ENCODE results near the gene HDAC11. TPM values are rescaled to one million over a fixed set of nuclear protein-coding genes. Genes with fewer than 3 reads are reported as not detected.
A peak's percentile ranks its signal among the peaks of the same experiment; 100 is the strongest.
"Not testable (repeated sequence)": the region's sequence is repeated elsewhere in the genome, so short reads cannot be mapped to it uniquely, and the experiment has no call there.

HDAC11 gene
- total RNA-seq, 1 donor from 2014 or later = 12.6 TPM

DNA sequence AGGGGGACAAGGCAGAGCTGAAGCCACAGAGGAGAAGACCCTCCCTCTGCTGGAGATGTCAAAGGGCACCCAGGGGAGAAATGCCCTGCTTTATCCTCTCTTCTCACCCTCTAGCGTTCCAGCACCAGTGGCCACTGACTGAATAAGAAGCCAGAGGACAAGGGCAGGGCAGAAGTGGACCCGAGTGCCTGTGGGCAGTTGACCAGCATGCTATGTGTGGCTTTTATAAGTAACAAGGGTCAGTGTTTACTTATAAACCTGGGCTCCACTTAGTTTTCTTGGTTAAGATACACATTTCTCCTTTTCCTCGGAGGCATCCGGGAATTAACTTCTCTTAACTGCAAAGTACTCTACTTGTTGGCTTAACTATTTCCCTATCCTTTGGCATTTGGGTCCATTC lies 13.3 kb upstream of the HDAC11 start:
- DNase-seq (ENCODE audit: low read depth) = peak; percentile 67

DNA sequence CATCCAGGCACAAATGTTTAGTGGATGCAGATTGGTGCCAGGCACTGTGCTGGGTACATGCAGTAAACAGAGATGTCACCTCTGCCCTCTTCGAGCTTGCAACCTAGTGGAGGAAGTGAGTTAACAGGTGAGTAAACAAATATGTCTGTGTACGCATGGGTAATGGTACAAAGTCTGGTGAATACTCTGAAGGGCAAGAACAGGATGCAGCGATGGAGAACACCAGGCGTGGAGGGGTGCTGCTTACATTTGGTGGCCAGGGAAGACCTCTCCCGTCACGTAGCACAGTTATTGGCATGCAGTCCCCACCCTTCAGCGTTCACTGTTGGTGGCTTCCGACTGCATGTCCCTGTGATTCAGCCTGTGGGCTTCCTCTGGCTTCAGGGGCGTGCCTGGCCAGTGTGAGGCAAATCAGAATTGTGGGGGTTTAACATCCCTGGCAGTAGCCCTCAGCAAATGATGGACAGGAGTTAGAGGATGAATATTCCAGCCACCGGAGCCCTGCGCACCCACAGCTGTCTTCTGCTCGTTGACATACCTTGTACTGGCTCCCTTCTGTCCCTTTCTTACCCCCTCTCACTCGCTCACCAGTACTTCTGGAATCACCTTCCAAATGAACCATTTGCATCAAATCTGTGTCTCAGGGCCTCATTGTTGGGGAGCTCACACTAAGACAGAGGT lies 9.1 kb upstream of the HDAC11 start:
- no peak for DNase-seq (ENCODE audit: low read depth)

DNA sequence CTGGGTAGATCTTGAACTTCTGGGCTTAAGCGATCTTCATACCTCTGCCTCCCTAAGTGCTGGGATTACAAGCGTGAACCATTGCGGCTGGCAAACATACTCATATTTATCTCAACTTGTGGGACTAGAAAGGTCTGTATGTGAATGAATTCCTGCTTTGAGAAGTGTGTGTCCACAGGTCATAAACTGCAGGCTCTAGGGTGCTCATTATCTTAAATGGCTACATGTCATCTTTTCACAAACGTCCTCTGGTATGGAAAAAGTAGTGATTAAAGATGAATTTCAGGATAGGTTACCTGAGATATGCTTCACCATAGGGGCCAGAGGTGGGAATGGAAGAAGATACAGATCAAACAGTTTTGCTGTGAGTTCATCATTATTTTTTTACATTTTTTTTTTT lies 7.8 kb upstream of the HDAC11 start:
- DNase-seq (ENCODE audit: low read depth) = no peak

DNA sequence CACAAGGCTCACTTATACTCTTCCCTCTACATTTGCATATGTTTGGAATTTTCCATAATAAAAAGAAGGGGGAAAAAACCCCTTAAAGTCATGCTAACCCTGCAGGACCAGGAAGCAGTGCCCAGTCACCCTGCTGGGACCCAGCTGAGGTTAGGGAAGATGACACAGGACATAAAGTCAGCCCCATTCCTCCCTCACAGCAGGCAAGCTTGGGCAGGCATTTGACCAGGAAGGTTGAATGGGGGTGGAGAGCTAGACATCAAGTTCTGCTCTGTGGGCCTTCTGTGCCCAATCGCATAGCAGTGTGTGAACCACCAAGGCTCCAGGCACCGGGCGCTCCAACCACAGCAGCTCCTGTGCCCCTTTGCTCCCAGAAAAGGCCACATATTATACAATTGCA lies 7.1 kb upstream of the HDAC11 start:
- no peak for DNase-seq (ENCODE audit: low read depth)

DNA sequence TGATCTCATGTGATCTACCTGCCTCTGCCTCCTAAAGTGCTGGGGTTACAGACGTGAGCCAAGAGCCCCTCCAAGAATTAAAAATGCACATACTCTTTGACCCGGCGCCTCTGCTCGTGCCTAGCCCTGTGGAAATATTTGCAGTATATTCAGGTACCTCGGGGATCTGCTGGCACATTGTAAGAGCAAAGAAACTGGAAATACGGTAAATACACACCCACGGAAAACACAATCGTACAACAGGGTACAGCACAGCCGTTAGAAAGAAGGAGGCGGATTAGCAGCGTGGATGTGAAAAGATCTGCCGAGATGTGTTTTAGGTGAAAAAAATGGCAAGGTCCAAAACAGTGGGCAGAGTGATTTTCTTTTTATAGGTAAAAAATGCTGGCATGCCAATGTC lies 6.1 kb upstream of the HDAC11 start:
- DNase-seq (ENCODE audit: low read depth) = no peak

DNA sequence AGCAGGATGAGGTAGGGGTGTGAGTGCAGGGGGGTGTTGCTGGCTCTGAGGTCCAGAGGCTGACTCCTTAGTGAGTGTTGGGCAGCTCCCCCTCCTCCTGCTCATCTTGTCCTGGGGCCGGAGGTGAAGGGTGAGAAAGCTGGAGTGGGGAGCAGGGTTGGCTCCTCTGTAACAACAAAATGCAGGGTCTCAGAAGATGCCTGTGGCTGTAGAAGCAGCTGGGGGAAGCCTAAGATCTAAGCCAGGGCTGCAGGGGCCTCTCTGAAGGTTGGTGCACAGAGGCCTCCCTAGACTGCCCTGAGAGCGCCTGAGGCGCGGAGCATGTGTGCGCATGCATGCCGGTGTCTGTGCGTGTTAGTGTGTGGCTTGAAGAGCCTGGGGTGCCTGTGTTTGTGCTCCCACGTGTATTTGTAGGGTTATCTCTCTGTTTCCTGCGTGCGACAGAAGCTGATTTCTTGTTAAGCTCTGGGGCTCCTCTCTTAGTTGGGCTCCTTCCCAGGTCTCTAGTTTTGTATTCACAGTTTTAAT lies 5.3 kb upstream of the HDAC11 start:
- no peak for DNase-seq (ENCODE audit: low read depth)

DNA sequence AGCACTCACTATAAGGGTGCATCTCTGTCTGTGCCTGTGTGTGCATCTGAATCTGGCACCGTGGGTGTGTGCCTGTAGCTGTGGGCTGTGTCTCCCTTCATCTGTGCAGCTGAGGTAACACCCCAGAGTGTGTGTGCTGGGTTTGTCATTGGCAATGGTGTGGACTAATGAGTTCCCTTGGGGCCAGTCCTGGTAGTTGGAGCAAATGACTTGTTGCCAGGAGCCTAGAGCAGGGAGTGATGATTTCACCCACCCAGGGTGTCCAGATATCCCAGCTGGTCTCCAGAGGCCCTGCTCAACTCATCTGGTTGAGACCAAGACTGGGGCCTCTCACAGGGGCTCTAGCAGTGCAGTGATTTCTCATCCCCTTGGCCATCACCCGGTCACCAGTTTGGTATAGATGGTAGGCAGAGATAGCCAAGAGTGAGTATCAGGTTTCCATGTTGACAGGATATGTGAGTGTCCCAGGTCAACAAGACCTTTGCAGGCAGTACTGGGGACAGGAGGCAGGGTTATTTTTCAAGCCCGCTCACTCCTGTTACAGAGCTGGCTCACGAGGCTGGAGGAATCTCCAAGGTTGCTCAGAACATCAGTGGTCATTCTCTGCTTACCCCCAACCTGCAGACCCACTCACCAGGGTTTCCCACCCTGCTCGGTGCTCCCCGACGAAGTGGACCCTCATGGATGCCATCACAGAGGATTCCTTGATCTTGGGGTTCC lies 4.1 kb upstream of the HDAC11 start:
- DNase-seq (ENCODE audit: low read depth) = no peak

DNA sequence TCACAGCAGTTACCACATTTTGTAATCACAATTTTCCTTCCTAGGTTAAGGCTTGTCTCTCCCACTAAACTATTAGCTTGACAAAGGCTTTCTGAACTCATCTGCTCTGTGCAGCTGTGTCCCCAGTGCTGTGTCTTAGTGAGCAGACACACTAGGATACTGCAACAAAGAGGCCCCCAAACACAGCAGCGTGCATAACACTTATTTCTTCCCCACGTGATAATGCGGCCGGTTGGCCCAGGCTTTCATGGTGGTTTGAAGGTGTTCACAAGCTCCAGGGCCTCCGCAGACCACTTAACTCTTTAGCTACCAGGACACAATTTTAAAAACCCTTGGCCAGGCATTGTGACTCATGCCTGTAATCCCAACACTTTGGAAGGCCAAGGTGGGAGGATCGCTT lies 2.2 kb upstream of the HDAC11 start:
- no peak for DNase-seq (ENCODE audit: low read depth)

DNA sequence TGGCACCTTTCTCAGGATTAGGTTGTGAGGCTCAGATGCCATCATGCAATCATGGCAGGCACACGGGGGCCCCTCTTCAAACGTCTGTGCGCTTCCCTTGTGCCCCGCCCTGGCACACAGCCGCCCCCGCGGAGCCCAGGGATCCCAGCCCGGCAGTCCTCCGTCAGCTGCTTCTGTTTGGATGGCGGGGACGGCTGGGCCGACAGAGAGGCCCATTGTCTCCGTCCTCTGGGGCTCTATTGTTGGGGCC lies 849 bp upstream of the HDAC11 start:
- DNase-seq (ENCODE audit: low read depth) = peak; percentile 74

DNA sequence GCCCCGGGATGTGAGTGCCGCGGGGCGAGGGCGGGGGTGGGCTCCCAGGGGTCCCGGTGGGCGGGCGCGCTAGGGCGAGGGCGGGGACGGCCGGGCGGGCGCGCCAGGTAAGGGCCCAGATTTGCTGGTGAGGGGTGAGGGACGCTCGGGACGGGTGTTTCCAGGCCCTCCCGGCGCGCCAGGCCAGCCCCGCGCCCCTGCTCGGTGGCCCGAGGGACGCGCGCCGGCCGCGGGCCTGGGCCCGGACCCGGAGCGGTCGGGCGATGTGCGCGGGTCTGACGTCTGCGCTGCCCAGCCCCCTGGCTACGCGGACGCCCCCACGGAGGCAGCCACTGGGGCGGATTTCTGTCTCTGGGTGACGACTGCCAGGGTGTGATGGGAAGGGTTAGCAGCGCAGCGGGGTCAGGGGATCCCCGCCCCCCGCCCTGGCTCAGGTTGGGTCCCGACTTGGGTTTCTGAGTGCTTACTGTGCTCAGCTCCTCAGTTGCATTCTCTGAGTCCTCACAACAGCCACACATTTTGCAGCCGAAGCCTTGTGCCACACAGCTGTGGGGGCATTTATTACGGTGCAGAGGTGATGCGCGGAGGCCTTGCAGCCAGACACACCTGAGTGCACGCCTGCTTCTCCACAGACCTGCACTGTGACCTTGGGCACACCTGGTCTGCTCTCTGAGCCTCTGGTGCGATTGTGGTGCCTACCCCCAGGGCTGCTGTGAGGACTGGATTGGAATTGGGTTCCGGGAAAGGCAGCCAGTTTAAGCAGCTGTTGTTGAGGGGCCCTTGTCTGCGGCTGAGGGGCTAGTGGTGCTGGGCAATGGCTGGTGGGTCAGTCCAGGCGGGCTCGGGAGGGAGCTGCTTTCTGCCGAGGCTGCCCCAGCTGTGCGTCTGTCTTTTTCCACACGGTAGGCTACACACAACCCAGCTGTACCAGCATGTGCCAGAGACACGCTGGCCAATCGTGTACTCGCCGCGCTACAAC lies 523 bp downstream of the HDAC11 start:
- DNase-seq (ENCODE audit: low read depth) = no peak

DNA sequence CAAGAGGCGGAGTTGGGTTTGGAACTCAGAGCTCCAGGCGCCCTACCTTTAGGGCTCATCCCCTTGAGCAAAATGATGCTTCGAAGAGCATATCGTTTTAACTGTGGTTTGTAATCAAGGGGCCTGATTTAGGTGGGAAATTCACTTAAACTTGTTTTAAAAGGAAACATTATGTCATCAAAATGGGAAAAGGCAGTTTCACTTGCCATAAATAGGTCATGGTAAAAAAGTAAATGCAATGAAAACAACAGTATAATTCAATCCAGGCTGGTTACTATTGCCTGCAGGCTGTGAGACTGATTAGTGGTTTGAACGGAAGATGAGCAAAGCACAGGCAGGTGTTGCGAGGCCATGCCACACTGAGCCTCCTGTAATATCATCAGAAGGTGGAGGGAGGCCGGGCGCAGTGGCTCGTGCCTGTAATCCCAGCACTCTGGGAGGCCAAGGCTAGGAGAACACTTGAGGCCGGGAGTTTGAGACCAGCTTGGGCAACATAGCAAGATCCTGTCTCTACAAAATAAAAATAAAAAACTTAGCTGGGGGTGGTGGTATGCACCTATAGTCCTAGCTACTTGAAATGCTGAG lies 2.1 kb downstream of the HDAC11 start:
- no peak for DNase-seq (ENCODE audit: low read depth)

DNA sequence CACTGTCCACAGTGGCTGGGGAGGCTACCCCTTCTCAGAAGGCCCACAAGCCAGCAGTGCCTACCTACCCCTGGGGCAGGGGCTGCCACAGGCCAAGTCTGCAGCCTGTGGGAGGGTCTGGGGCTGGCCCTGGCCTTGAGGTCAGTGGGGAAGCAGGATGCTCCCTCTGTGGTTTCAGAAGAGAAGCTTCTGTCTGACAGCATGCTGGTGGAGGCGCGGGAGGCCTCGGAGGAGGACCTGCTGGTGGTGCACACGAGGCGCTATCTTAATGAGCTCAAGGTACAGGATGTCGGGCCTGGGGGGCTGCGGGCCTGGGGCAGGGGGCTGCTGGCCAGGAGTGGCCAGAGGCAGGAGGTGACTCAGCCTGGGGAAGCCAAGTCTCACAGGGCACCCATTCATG lies 3.2 kb downstream of the HDAC11 start:
- no peak for DNase-seq (ENCODE audit: low read depth)

DNA sequence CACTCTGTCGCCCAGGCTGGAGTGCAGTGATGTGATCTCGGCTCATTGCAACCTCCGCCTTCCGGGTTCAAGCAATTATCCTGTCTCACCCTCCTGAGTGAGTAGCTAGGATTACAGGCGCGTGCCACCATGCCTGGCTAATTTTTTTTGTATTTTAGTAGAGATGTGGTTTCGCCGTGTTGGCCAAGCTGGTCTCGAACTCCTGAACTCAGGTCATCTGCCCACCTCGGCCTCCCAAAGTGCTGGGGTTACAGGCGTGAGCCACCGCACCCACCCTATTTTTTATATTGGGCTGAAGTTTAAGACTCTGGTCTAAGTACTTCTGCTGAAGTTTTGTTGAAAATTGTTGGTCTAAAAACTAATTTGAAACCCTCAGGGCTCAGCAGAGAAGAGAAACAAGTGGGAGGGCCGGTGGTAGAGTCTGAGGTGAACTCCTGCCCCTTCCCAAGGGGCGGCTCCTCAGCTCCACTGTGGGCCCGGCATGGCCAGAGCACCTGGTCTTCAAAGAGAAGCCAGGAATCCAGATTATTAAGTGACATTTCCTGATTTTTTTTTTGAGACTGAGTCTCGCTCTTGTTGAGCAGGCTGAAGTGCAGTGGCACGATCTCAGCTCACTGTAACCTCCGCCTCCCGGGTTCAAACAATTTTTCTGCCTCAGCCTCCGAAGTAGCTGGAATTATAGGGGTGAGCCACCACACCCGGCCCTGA lies 4.0 kb downstream of the HDAC11 start:
- DNase-seq (ENCODE audit: low read depth) = no peak

DNA sequence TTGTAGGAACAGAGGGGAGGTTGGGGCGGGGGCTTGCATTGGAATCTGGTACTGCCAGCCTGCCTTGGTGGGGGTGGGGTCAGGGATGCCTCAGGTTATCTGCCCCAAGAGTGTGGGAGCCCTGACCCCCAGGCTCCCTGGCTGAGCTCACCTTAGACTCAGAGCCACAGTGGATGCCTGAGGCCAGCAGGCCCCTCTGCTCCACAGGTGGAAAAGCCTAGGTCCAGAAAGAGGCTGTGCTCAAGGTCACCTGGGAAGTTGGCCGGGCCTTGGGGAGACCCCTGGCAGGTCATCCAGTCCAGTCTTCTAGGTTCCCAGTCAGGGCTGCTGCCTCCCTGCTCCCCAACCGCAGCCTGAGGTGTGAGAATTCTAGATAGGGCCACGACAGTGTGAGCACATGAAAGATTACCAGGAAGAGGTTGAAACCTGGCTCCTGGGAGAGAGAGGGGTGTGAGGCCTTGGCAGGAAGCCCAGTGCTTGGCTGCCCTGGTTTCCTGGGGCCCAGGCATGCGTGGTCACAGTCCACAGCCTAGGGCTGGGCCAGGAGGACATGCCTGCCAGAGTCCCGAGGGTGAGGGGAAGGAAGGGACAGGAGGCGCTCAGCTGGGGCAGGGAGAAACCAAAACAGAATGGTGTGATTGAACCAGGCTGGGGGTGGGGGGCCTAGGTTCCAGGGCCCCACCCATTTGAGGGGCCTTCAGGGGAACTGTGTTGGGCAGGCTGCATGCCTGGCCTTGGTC lies 4.9 kb downstream of the HDAC11 start:
- DNase-seq (ENCODE audit: low read depth) = peak; percentile 82

DNA sequence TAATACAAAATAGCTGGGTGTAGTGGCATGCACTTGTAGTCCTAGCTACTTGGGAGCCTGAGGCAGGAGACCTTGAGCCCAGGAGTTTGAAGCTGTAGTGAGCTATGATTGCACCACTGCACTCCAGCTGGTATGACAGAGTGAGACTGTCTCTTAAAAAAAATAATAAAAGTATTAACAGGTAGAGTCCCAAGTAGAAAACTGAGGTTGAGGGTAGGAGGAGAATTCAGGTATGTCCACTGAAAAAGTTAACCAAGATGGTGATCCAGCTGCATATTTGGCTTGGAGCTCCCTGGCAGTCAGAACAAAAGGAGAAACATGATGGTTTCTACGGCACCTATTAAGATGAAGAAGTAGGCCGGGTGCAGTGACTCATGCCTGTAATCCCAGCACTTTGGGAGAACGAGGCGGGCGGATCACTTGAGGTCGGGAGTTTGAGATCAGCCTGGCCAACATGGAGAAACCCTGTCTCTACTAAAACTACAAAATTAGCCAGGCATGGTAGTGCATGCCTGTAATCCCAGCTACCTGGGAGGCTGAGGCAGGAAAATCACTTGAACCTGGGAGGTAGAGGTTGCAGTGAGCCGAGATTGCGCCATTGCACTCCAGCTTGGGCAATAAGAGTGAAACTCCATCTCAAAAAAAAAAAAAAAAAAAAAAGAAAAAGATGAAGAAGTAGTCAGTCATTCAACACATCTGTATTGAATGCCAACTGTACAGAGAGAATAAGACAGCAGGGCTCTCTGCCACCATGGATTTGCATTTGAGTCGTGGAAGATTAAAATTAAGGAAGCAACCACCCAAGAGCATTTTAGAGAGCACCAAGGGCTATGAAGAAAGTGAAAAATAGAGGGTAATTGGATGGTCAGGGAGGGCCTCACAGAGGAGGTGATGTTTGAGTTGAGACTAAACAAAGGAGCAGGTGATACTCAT lies 5.8 kb downstream of the HDAC11 start:
- DNase-seq (ENCODE audit: low read depth) = not testable (repeated sequence)

DNA sequence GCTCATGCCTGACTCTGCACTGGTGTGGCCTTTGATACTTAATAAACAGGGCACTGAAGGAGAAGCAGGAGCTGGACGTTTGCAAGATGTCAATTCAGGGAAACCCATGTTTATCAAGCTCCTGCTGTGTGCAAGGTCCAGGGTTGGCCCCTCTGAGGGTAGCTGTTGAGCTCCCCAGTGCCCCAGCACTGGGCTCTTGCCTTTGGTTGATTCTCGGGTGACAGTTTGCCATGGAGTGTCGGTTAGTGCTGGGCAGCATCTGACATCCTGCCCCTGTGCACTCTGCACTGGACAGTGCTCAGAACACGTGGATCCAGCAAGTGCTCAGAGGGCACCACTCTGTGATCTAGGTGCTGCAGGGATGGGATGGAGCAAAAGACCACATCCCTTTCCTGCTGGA lies 7.3 kb downstream of the HDAC11 start:
- no peak for DNase-seq (ENCODE audit: low read depth)

DNA sequence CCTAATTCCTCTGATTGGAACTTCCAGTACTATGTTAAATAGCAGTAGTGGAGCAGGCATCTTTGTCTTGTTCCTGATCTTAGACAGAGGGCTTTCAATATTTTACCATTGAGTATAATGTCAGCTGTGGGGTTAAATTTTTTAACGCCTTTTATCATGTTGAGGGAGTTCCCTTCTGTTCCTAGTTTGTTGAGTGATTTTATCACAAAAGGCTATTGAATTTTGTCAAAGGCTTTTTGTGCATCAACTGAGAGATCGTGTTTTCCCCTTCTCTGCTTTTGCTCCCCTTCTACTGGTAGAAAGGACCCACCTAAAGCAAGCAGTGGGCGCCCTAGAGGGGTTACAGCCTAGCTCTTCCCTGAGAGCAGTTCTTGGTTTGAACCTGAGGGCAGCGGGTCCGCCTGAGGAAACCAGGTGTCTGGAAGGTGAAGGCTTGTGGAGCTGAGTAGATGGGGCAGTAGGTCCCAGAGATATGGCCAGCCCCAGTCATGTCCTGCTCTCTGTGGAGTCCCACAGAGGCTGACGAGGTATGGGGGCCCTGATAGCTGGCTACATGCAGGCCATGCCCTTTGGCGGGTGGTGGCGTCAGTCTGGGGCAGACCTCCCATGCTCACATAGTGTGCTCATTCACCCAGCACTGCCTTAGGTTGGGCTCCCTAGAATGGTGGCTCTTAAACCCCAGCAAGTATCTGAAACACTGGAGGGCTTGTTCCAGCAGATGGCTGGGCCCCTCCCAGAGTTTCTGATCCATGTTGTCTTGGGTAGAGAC lies 11.3 kb downstream of the HDAC11 start:
- DNase-seq (ENCODE audit: low read depth) = no peak

DNA sequence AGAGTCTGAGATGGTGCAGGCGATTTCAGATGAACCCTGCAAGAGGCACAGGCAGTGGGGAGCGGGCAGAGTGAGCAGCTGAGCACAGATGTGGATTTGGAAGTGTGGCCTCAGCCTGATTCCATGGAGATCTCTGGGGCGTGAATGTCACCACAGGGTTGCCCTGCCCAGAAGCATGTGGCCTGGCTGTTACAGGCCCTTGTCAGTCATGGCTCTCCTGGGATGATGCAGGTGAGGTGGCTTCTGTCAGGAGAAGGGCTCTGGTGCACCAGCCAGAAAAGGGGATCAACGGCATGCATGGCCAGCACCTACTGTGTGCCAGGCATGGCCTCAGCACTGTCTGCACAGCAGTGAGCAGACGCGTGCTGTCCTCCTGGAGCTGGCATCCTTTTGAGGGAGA lies 11.9 kb downstream of the HDAC11 start:
- peak; percentile 10 for DNase-seq (ENCODE audit: low read depth)
